B cell (primary cell): ENCODE measurements around the gene CAND2. TPM values are rescaled to one million over a fixed set of nuclear protein-coding genes. Genes with fewer than 3 reads are reported as not detected.
A peak's percentile ranks its signal among the peaks of the same experiment; 100 is the strongest.

ENCODE experiments used
- ATAC-seq: fragments of 200-7000 bp; cut with Tn5 transposase; one replicate; pipeline ENCODE4 v1.10.0; 2021; ENCODE audit warnings: low read depth, mild to moderate bottlenecking, moderate number of reproducible peaks, moderate library complexity
- CTCF ChIA-PET: fragments of 350-600 bp; sonication (Branson Sonifier 250); formaldehyde crosslinking; loops from one replicate; lab custom pipeline; 2021; ENCODE audit warnings: antibody characterized with exemption, inconsistent platforms; lab: Charles Lee
- POLR2A ChIA-PET: fragments of 350-600 bp; sonication (Branson Sonifier 250); formaldehyde crosslinking; loops from one replicate; lab custom pipeline; 2021; ENCODE audit warnings: antibody characterized with exemption; lab: Charles Lee
- DNase-seq: peaks from one replicate; pipeline ENCODE4 v3.0.0; 2013
- H2AFZ ChIP-seq: 2 replicates; pipeline ENCODE4 v1.6.1; 2012; ENCODE audit warnings: mild to moderate bottlenecking, low read depth, low read length; ENCODE audit not compliant: insufficient read depth, poor library complexity, severe bottlenecking
- H3K27ac ChIP-seq, 2 donors: 1 replicate in 1 of 2; 2 replicates in 1 of 2; pipeline ENCODE4 v1.5.1; 2012 to 2013; ENCODE audit warnings: low read length in 2 of 2, mild to moderate bottlenecking in 2 of 2, moderate library complexity in 1 of 2
- H3K27me3 ChIP-seq, 4 experiments: fragments of 200-600 bp in 1 of 4; sonication (generic) in 1 of 4; replicated peaks in 1 of 4; 1 replicate in 2 of 4; 2 replicates in 2 of 4; pipeline versions ENCODE4 v1.6.1 to v1.7.0; 2013 to 2016; ENCODE audit warnings: low read length in 3 of 4, mild to moderate bottlenecking in 2 of 4, mixed read lengths in 1 of 4, moderate library complexity in 1 of 4; ENCODE audit not compliant: insufficient read depth in 4 of 4, control insufficient read depth in 3 of 4; ENCODE audit errors: control extremely low read depth in 1 of 4
- H3K36me3 ChIP-seq, 2 experiments: replicated peaks in 1 of 2; 1 replicate in 1 of 2; 2 replicates in 1 of 2; pipeline versions ENCODE4 v1.6.1 to v1.7.1; 2013; ENCODE audit warnings: low read length in 1 of 2; ENCODE audit not compliant: insufficient read depth in 2 of 2, control insufficient read depth in 1 of 2; ENCODE audit errors: control extremely low read depth in 1 of 2, extremely low read depth in 1 of 2
- H3K4me1 ChIP-seq, 2 donors: fragments of 200-600 bp in 1 of 2; sonication (generic) in 1 of 2; 1 replicate in 1 of 2; 2 replicates in 1 of 2; pipeline versions ENCODE4 v1.5.1 to v1.6.1; 2013 to 2017; ENCODE audit warnings: low read length in 2 of 2; ENCODE audit not compliant: control insufficient read depth in 2 of 2, insufficient read depth in 2 of 2
- H3K4me2 ChIP-seq: replicated peaks from 2 replicates; pipeline ENCODE3; 2012; ENCODE audit warnings: mild to moderate bottlenecking, low read depth, low read length; ENCODE audit not compliant: poor library complexity, severe bottlenecking
- H3K4me3 ChIP-seq, 5 experiments: fragments of 200-600 bp in 1 of 5; sonication (generic) in 1 of 5; 1 replicate in 3 of 5; 2 replicates in 2 of 5; pipeline versions ENCODE4 v1.5.1 to v1.7.0; 2011 to 2016; ENCODE audit warnings: low read length in 4 of 5, mild to moderate bottlenecking in 4 of 5, low read depth in 2 of 5, control low read depth in 1 of 5, moderate library complexity in 1 of 5; ENCODE audit not compliant: insufficient read depth in 1 of 5; ENCODE audit errors: control extremely low read depth in 1 of 5, extremely low read depth in 1 of 5
- H3K79me2 ChIP-seq: fragments of 200-600 bp; sonication (generic); one replicate; pipeline ENCODE4 v1.6.0; 2016; ENCODE audit warnings: low read length; ENCODE audit not compliant: control insufficient read depth, insufficient read depth
- H3K9ac ChIP-seq: fragments of 200-600 bp; sonication (generic); 2 replicates; pipeline ENCODE4 v1.6.1; 2017; ENCODE audit warnings: mild to moderate bottlenecking, low read length, moderate library complexity
- H3K9me3 ChIP-seq, 3 donors: one replicate each; pipeline versions ENCODE4 v1.6.1 to v1.7.1; 2013; ENCODE audit warnings: low read length in 2 of 3; ENCODE audit not compliant: control insufficient read depth in 2 of 3, insufficient read depth in 1 of 3; ENCODE audit errors: control extremely low read depth in 1 of 3
- H4K20me1 ChIP-seq: 2 replicates; pipeline ENCODE4 v1.6.0; 2012; ENCODE audit warnings: mild to moderate bottlenecking, low read length; ENCODE audit not compliant: insufficient read depth, control insufficient read depth, poor library complexity, severe bottlenecking
- H3K27ac Mint-ChIP-seq: one replicate; pipeline ENCODE4 v1.8.0; 2021; ENCODE audit warnings: mixed read lengths
- H3K27me3 Mint-ChIP-seq: one replicate; pipeline ENCODE4 v1.8.0; 2021; ENCODE audit warnings: mixed read lengths
- H3K4me1 Mint-ChIP-seq: one replicate; pipeline ENCODE4 v1.8.0; 2021; ENCODE audit warnings: mixed read lengths
- H3K4me3 Mint-ChIP-seq: one replicate; pipeline ENCODE4 v1.8.0; 2021; ENCODE audit warnings: mixed read lengths
- H3K9me3 Mint-ChIP-seq: one replicate; pipeline ENCODE4 v1.8.0; 2022; ENCODE audit warnings: mixed read lengths; ENCODE audit not compliant: insufficient read depth
- CTCF ChIP-seq: fragments of 200-600 bp; IDR thresholded peaks from one replicate; pipeline ENCODE4 v1.8.0; 2022; ENCODE audit warnings: antibody characterized with exemption, mild to moderate bottlenecking
- EZH2 ChIP-seq: IDR thresholded peaks from 2 replicates; pipeline ENCODE4 v1.6.1; 2012; ENCODE audit warnings: borderline replicate concordance, low read depth, mild to moderate bottlenecking, moderate library complexity, low read length; ENCODE audit not compliant: insufficient read depth, poor library complexity, severe bottlenecking
- WGBS: methylation state at CpG from one replicate; pipeline ENCODE4 v1.1.5; 2013; ENCODE audit warnings: missing lambda C conversion rate; ENCODE audit not compliant: insufficient coverage; 5-methylcytosine and 5-hydroxymethylcytosine counted together
- intact Hi-C: fragments of 100-400 bp; cut with micrococcal nuclease; formaldehyde crosslinking; loops from one replicate; pipeline ENCODE4 v1.10.0; 2022
- polyA plus RNA-seq: library from polyadenylated mRNA; depleted of rRNA; stranded (reverse); fragments of >200 nt; gene quantifications from 2 replicates; pipeline ENCODE4 v1.2.3, GENCODE V29; 2012
- total RNA-seq, 2 donors: library from RNA; stranded (reverse); fragments of 120-200 nt in 1 of 2; gene quantifications; 1 replicate in 1 of 2; 2 replicates in 1 of 2; pipeline versions ENCODE4 v1.2.3 to v1.2.4, GENCODE V29; 2013 to 2022

The CAND2 gene
- total and polyA plus RNA-seq, 2 donors (not counting 1 experiment from before 2014, with no cell fraction given): 0.34 to 1.9 TPM

GRCh38 chr3:12810961-12811360 is 14.5 kb downstream of the CAND2 start:
- Mint-ChIP-seq H3K9me3 (no peaks in the 10 kb centered on the region), H3K27ac (no peak overlapping the region), H3K27me3 (no peaks in the 10 kb centered on the region), H3K4me1 (peaks cover 8% of the 10 kb centered on the region), H3K4me3 (peak overlapping the region; percentile 81)
- no peak for TF ChIP-seq CTCF
- TF ChIP-seq EZH2: no peak
- H3K9ac ChIP-seq: no peak overlapping the region
- H3K4me1 ChIP-seq: peaks cover 7 to 14% of the 10 kb centered on the region in 2 donors
- intact Hi-C loops: loop anchor here (1.0 to 5.0 kb wide), 9 partner anchors 15 to 1539 kb away; partner anchors contain the start of genes ATG7, CAND2, LSM3 and RAF1
- 83% methylated on average over 5 of the region's 5 CpGs for WGBS
- H3K27ac ChIP-seq: no peak overlapping the region
- H3K4me2 ChIP-seq: peak overlapping the region; percentile 76
- DNase-seq (no peak), ATAC-seq (no peak)
- peak overlapping the region; percentile 74 for H2AFZ ChIP-seq
- CTCF ChIA-PET: interaction anchor here (0.9 to 2.6 kb wide), 3 partner anchors 12 to 104 kb away, joined by 5 to 26 read pairs (median 17); partner anchors contain the start of gene RPL32
- H3K36me3 ChIP-seq: no peaks in the 10 kb centered on the region
- POLR2A ChIA-PET: no interaction called here
- no peaks in the 10 kb centered on the region for H3K79me2 ChIP-seq
- no peaks in the 10 kb centered on the region for H3K9me3 ChIP-seq
- H3K4me3 ChIP-seq: peak overlapping the region in 1 of 5 experiments; percentile 59
- H4K20me1 ChIP-seq: no peaks in the 10 kb centered on the region
- no peaks in the 10 kb centered on the region for H3K27me3 ChIP-seq

GRCh38 chr3:12812812-12813211 is 16.3 kb downstream of the CAND2 start:
- no peaks in the 10 kb centered on the region for H4K20me1 ChIP-seq
- peaks cover 0 to 6% (median 0%) of the 10 kb centered on the region in 4 experiments for H3K27me3 ChIP-seq
- TF ChIP-seq EZH2 (no peak), CTCF (no peak)
- H3K9ac ChIP-seq: no peak overlapping the region
- intact Hi-C loops: loop anchor here (5.0 kb wide), 4 partner anchors 79 to 1541 kb away; partner anchors contain the start of genes ATG7, LSM3 and XPC
- ChIA-PET CTCF (interaction anchor here (1.1 kb wide), 1 partner anchor 28 kb away, joined by 3 read pairs; no protein-coding TSS in a partner anchor), POLR2A (no interaction called here)
- H3K4me1 Mint-ChIP-seq: peaks cover 8% of the 10 kb centered on the region
- no peak overlapping the region for H3K4me2 ChIP-seq
- H3K4me3 Mint-ChIP-seq: no peak overlapping the region
- H3K9me3 Mint-ChIP-seq: no peaks in the 10 kb centered on the region
- ATAC-seq (no peak), DNase-seq (no peak)
- no peak overlapping the region for H3K27ac Mint-ChIP-seq
- H3K9me3 ChIP-seq: no peaks in the 10 kb centered on the region
- 83% methylated on average over 3 of the region's 3 CpGs for WGBS
- no peak overlapping the region for H3K4me3 ChIP-seq
- no peaks in the 10 kb centered on the region for H3K27me3 Mint-ChIP-seq
- H3K27ac ChIP-seq: no peak overlapping the region
- no peak overlapping the region for H2AFZ ChIP-seq
- H3K36me3 ChIP-seq: no peaks in the 10 kb centered on the region
- no peaks in the 10 kb centered on the region for H3K79me2 ChIP-seq
- peaks cover 15 to 20% of the 10 kb centered on the region in 2 donors for H3K4me1 ChIP-seq
